IMR-90 (cell line): ENCODE data around the gene PCARE.

Experiments used
- CHD1 ChIP-seq: IDR thresholded peaks from 2 replicates; pipeline ENCODE4 v1.6.1; 2012; ENCODE audit warnings: low read depth, low read length, improper control_type of control experiment
- FOS ChIP-seq: fragments of 150-350 bp; IDR thresholded peaks from 2 replicates; pipeline ENCODE4 v1.6.1; 2016; ENCODE audit warnings: low read depth, low read length
- MAFK ChIP-seq: IDR thresholded peaks from 2 replicates; pipeline ENCODE4 v1.6.1; 2012; ENCODE audit warnings: low read depth, low read length, improper control_type of control experiment
- MAZ ChIP-seq: IDR thresholded peaks from 2 replicates; pipeline ENCODE4 v1.6.1; 2012; ENCODE audit warnings: low read depth, mild to moderate bottlenecking, low read length, improper control_type of control experiment, moderate library complexity, borderline replicate concordance
- MXI1 ChIP-seq: IDR thresholded peaks from 2 replicates; pipeline ENCODE4 v1.6.1; 2012; ENCODE audit warnings: low read depth, mild to moderate bottlenecking, low read length, moderate library complexity, borderline replicate concordance
- NFE2L2 ChIP-seq: fragments of 150-350 bp; IDR thresholded peaks from 2 replicates; pipeline ENCODE4 v1.6.1; 2016; ENCODE audit warnings: low read depth, mild to moderate bottlenecking, low read length
- POLR2A ChIP-seq: IDR thresholded peaks from 2 replicates; pipeline ENCODE4 v1.6.1; 2012; ENCODE audit warnings: mild to moderate bottlenecking, low read depth, low read length
- RAD21 ChIP-seq: IDR thresholded peaks from 2 replicates; pipeline ENCODE4 v1.6.1; 2012; ENCODE audit warnings: low read length, improper control_type of control experiment
- RCOR1 ChIP-seq: IDR thresholded peaks from 2 replicates; pipeline ENCODE4 v1.6.1; 2012; ENCODE audit warnings: mild to moderate bottlenecking, low read length, improper control_type of control experiment; ENCODE audit not compliant: insufficient replicate concordance
- SMC3 ChIP-seq: fragments of 150-350 bp; IDR thresholded peaks from 2 replicates; pipeline ENCODE4 v1.6.1; 2016; ENCODE audit warnings: low read depth, mild to moderate bottlenecking, antibody characterized with exemption, low read length, moderate library complexity
- TF ChIP-seq, protein P1 (sequence below): conservative IDR thresholded peaks from 2 replicates; pipeline ENCODE4 v1.5.1; 2012; ENCODE audit warnings: mild to moderate bottlenecking, low read depth, low read length, improper control_type of control experiment
- TF ChIP-seq, protein P2 (sequence below): fragments of 150-350 bp; IDR thresholded peaks from 2 replicates; pipeline ENCODE4 v1.6.1; 2017; ENCODE audit warnings: mild to moderate bottlenecking, antibody characterized with exemption, low read length, low read depth

DNA sequence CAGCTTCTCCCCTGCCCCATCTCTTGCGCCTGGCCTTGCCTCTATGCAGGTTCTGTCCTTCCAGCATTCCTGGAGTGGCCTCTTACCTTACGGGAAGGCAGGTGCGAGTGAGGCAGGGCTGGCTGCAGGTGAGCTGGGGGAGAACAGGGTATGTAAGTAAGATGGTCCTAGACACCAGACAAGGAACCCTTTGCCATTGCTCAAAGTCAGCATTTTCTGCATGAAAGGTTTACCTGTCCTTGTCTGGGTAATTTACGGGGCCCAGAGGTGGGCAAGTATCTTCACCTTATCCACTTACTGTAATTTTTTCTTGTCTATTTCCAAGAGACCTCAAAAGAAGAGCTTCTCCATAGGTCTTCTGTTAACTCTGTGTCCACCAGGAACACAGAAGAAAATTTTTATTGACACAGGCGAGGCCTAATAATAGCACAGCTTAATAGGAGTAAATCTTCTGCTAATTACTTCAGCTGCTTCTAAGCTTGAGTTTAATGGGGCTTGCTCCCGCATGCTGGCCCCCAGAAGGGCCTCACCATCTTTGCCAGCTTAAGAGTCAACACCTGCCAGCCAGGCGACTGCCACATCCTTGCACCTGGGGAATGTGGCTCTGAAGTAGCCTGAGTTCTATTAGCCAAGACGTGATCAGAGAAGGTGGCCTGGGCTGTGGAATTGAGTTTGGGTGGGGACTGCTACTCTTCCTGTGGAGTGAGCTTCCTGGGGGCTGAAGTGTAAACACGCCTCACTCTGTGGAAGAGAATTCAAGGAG lies 27.1 kb downstream of the PCARE start:
- no peak for TF ChIP-seq MXI1
- TF ChIP-seq, protein P1, sequence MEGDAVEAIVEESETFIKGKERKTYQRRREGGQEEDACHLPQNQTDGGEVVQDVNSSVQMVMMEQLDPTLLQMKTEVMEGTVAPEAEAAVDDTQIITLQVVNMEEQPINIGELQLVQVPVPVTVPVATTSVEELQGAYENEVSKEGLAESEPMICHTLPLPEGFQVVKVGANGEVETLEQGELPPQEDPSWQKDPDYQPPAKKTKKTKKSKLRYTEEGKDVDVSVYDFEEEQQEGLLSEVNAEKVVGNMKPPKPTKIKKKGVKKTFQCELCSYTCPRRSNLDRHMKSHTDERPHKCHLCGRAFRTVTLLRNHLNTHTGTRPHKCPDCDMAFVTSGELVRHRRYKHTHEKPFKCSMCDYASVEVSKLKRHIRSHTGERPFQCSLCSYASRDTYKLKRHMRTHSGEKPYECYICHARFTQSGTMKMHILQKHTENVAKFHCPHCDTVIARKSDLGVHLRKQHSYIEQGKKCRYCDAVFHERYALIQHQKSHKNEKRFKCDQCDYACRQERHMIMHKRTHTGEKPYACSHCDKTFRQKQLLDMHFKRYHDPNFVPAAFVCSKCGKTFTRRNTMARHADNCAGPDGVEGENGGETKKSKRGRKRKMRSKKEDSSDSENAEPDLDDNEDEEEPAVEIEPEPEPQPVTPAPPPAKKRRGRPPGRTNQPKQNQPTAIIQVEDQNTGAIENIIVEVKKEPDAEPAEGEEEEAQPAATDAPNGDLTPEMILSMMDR, result no peak
- TF ChIP-seq MAZ, result no peak
- TF ChIP-seq, protein P2, sequence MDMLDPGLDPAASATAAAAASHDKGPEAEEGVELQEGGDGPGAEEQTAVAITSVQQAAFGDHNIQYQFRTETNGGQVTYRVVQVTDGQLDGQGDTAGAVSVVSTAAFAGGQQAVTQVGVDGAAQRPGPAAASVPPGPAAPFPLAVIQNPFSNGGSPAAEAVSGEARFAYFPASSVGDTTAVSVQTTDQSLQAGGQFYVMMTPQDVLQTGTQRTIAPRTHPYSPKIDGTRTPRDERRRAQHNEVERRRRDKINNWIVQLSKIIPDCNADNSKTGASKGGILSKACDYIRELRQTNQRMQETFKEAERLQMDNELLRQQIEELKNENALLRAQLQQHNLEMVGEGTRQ, result no peak
- no peak for TF ChIP-seq FOS
- TF ChIP-seq RCOR1, result no peak
- no peak for TF ChIP-seq RAD21
- no peak for TF ChIP-seq SMC3
- no peak for TF ChIP-seq POLR2A
- no peak for TF ChIP-seq CHD1
- TF ChIP-seq NFE2L2, result no peak
- no peak for TF ChIP-seq MAFK
